ENCODE results near the gene MUC5AC.
"Not testable (repeated sequence)": the region's sequence is repeated elsewhere in the genome, so short reads cannot be mapped to it uniquely, and the experiment has no call there.

Gene MUC5AC

DNA sequence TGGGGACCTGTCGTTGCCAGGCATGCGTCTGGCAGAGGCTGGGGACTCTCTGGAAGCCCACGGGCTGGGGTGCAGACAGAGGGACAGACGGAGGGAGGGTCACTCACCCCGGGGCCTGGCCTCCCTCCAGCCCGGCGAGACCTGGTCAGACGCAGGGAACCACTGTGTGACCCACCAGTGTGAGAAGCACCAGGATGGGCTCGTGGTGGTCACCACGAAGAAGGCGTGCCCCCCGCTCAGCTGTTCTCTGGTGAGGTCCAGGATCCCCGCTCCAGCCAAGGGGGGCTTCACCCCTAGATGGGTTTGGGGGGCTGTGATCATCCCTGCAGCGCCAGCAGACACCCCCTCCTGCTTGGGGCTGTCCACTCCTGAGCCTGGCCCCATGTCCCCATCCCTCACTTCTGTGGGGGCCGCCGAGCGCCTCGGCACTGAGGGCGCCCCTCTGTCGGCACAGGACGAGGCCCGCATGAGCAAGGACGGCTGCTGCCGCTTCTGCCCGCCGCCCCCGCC lies 41.5 kb downstream of the MUC5AC start:
- DNase-seq: no peak

DNA sequence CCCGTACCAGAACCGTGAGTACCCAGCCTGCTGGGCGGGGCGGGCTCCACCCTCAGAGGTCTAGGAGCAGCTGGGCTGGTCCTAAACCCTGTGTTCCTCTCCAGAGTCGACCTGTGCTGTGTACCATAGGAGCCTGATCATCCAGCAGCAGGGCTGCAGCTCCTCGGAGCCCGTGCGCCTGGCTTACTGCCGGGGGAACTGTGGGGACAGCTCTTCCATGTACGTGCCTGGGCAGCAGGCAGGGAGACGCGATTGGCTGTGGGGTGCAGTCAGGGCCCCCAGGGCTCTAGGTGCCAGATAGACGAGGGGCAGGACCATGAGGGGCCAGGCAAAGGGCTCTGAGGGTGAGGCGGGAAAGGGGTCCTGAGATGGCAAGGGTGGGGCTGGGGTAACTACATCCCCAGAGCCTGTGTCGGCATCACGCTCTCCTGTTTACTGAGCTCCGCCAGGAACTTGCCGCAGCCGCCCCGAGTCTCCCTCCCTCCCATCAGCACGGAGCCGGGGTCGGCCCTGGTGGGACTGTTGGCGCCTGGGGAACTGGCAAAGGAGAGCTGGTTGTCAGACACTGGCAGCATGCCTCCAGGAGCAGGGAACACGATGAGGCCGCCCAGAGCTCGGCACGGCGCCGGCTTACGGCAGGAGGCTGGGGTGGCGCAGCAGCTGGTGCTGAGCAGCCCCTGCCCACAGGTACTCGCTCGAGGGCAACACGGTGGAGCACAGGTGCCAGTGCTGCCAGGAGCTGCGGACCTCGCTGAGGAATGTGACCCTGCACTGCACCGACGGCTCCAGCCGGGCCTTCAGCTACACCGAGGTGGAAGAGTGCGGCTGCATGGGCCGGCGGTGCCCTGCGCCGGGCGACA lies 42.2 kb downstream of the MUC5AC start:
- DNase-seq: no peak

DNA sequence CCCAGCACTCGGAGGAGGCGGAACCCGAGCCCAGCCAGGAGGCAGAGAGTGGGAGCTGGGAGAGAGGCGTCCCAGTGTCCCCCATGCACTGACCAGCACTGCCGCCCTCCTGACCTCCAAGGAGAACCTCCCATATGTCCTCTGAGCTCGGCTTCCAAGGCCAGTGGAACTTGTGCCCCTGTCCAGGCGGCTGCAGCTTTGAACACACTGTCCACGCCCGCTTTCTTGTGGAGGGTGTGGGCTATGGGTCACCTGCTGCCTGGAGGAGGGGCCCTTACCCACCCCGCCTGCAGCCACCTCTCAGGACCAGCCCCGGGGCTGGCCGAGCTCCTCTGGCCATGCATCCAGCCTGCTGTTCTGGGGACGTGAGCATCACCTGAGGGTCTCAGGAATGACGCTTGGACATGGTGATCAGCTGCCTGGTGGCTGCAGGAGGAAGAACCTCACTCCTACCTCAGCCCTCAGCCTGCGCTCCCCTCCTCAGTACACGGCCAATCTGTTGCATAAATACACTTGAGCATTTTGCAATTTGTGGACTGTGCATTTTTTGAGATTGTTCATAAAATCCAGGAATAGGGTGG lies 42.9 kb downstream of the MUC5AC start:
- DNase-seq: no peak

DNA sequence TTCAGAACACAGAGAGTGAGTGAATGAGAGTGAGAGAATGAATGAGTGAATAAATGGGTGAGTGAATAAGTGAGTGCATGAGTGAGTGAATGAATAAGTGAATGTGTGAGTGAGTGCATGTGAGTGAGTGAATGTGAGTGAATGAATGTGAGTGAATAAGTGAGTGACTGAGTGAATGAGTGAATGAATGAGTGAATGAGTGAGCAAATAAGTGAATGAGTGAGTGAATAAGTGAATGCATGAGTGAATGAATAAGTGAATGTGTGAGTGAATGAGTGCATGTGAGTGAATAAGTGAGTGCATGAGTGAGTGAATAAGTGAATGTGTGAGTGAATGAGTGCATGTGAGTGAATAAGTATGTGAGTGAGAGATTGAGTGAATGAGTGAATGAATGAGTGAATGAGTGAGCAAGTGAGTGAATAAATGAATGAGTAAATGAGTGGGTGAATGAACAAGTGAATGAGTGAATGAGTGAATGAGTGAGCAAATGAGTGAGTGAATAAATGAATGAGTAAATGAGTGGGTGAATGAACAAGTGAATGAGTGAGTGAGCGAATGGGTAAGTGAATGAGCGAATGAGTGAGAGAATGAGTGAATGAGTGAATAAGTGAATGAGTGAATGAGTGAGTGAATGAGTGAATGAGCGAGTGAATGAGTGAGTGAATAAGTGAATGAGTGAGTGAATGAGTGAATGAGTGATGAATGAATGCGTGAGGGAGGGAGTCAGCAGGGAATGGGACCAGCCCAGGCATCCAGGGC lies 43.8 kb downstream of the MUC5AC start:
- no peak for DNase-seq

DNA sequence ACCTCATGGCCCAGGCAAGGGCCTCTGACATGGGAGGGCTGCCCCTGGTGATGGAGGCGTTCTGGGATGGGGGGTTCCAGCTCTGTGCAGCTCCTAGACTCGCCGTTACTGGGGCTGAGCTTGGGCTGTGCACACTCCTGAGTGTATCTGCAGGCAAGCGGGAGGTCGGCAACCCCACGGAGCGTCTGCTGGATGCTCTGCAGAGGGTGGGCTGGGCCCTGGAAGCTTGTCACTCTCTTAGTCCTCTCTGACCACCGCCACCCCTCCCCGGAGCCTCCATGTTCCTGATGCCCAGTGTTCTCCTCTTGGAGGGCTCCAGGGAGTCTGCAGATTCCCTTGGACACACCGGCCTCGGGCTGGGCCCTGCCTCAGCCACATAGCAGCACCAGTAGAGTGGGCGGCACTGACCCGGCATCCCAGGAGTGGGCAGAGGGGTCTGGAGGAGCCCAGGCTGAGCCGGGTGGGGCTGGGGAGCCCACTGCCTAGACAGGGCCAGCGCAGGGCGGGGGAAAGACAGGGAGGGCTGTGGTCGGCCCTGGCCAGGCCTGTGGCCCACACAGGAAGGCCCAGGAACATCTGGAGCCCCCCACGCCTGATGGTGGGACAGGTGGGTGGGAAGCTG lies 44.5 kb downstream of the MUC5AC start:
- DNase-seq: no peak

DNA sequence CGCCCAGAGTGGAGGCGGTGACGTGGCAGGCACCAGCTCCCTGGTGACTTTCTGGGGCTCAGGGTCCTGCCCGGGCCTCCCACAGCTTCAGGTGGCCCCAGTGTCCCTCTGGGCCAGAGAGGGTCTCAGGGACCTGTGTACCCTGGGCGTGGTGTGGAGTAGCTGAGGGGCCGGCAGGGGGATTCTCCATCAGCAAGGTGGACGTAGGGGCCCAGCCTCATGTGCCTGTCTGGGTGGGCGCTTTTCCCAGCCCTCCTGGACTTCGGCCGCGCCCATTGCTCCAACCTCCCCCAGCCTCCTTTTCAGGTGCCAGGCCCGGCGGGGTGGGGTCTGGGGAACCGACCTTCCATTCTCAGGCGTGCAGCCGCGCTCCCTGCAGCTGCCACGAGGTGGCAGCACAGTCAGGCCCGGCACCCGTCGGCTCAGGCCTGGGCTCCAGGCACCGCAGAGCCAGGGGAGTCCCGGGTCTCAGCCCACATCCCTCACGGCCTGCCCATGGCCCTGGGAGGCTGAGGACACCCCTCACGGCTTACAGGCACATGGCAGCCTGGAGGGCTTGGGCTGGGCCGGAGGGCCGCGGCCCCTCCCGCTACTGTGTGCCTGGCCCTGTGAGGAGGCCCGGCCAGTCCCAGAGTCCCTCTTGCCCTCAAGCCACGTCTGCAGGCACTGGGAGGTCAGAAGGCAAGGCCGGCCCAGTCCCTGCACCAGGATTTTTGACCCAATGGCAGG lies 45.2 kb downstream of the MUC5AC start:
- peak; percentile 15 for DNase-seq

DNA sequence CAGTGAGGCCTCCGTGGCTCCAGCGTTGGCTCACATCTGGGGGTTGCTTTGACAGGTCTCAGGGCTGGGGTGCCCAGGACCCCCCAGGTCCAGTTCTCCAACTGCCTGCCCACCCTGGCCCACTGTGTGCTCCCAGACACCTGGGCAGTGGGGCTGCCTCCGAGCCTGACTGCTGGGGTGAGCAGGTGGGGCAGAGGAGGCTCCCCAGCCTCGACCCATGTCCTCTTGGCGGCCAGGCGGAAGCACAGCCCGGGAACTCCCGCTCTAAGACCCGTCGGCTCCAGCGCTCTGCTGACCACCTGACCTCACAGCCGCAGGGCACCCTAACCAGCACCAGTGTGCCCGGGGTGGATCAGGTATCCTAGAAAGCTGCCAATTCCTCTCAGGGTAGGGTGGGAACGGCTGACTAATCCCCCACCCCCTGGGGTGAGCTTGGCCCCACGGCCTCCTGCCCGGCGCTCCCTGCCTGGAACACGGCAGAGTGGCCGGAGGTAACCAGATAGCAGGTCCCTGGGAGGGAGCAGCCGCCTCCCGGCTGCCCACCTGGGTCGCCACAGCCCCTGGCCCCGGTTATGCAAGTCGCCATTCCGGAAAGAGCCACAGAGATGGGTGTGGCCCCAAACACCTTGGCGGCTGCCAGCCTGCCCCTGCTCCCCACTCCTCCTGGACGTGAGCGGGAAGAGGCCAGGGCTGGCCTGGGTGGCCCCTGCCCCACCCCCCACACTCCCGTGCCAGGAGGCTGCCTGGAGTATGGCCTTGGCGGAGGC lies 45.9 kb downstream of the MUC5AC start:
- no peak for DNase-seq

DNA sequence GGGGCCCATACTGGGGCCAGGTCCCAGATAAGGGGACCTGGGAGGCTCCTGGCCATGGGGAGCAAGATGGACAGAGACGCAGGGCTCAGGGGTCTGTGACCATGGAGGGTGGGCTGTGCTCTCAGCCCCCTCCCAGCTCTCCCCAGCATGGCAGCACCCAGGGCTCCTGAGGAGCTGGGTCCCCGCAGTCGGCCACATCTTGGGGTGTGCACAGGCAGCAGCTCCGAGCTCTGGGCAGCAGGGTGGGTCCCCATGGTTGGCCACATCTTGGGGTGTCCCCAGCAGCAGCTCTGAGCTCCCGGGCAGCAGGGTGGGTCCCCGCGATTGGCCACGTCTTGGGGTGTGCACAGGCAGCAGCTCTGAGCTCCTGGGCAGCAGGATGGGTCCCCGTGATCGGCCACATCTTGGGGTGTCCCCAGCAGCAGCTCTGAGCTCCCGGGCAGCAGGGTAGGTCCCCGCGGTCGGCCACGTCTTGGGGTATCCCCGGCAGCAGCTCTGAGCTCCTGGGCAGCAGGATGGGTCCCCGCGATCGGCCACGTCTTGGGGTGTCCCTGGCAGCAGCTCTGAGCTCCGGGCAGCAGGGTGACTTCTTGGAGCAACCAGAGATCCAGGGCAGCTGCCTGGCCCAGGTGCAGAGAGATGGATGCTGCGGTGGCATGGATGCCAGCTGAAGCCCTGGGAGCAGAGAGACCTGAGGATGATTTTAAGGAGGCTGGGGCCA lies 46.8 kb downstream of the MUC5AC start:
- DNase-seq: no peak

DNA sequence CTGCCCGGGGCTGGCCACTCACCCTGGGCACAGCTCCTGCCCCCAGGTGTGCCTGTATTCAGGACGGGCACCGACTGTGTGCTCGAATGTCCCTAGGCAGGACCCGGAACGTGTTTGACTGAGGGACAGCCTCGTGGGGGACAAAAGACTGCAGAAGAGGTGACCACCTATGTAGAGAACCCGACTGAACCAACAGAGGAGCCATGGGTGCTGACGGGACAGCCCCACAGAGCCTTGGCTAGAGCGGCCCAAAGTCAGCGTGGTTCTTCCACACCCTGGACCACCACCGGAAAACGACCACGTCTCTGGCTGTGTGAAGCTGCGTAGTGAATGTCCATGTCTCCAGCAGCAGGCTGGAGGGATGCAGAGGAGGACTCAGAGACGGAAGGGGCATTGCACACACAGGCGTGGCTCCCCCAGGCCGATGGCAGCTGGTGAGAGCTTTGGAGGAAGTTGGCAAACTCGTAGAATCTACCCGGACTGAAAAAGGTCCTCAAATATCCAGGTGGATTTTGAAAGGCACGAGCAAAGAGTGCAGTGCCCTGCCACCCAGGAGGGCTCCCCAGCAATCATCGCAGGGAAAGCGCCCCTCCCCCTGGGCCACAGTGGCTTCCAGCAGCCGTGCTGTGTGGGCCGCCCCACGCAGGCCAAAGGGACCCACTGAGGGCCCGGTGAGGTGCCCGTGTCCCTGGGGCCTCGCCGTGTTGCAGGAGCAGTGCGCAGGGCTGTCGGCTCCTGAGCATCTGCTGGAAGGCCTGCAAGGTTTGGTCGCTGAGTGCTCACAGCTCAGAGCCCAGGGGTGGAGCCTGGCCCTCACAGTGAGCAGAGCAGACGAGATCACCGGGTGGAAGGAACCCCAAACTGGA lies 47.6 kb downstream of the MUC5AC start:
- DNase-seq: no peak

DNA sequence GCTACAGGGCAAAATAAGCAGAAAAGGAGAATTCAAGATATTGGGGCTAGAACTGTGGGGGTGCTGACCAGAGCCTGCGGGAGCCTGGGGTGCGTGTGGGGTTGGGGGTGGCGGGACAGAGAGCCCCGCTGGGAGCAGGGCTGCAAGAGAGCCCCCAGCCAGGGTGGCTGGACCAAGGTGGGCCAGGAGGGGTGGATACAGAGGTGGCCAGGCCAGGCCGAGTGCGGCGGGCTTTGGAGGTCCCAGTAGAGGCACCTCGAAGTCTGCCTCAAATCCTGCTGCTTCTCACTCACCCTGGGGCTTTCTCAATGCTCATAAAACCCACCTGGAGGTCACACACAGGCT lies 48.2 kb downstream of the MUC5AC start:
- DNase-seq: no peak

DNA sequence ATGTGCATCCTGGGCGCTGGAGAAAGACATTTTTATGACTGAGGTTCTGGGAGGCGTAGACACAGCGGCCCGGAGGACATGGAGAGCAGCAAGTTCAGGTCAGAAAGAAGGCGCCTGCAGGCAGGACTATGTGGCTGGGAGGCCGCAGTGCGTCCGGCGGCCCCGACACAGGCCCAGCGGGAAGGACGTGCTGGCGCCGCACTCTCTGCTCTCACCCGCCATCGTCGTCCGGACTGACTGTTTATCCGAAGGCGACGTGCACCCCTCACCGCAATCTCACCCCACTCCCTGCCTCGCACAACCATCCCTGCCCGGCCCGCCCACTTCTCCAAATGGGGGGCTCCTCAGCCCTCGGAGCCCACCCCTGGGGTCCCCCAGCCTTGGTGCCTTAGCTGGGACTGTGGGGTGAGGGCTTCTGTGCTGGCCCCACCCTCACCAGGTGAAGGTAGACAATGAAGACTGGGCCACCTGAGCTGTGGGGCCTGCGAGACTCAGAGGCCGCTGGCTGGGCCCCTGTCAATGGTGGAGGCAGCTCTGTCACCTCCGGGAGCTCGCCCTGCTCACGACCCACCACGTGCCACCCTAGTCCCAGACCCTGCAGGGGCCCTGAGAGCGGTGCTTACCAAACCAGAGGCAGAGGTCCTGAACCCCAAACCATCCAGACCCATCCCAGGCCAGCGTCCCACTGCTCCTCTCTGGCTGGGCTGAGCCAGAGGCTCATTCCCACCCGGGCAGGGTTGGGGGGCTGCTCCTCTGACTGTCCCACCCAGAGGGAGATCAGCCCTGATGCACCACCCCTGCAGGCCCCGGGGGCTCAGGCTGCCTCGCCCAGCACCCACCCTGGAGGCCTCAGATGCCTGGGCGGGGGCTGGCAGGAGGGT lies 48.9 kb downstream of the MUC5AC start:
- no peak for DNase-seq

DNA sequence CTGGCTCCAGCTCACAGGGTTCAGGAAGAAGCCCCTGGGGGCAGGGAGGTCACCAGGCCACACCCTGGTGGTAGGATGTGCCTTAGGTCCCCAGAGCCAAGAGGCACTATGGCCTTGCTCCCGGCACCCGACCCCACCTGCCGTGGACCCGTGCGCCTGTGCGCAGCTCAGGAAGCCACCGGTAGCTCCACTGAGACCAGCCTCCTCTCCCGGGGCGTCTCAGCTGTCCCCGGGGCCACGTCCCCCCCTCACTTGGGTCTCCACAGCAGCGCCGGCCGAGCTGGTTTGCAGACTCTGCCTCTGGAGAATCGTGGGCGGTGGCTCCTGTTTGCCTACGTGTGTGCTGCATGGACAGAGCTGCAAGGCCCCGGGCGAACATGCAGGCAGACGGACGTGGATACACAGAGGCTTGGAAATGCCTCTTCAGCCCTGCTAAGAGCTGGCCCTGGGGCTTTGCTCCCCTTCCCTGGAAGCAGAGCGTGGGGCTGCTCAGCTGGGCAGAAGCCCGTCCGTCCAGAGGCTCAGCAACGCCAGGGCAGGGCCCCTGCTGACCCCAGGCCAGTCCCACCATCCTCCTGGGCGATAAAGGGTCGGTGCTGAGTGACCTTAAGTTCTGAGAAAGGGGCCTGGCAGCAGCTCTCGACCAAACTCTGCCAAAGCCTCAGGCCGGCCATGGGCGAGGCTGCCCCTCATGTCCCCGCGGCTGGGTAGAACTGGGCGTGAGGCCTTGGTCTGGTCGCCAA lies 49.8 kb downstream of the MUC5AC start:
- no peak for DNase-seq

DNA sequence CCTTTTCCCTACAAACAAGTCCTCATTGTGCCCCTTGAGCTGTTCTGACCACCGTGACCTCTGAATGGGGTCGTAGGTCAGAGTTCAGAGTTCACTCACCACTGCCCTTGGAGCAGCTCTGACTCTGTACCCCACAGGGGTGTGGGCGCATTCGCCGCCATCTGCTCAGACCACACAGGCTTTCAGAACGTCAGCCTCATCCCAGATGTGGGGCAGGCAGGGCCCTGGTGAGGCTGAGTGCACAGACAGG lies 50.3 kb downstream of the MUC5AC start:
- no peak for DNase-seq

DNA sequence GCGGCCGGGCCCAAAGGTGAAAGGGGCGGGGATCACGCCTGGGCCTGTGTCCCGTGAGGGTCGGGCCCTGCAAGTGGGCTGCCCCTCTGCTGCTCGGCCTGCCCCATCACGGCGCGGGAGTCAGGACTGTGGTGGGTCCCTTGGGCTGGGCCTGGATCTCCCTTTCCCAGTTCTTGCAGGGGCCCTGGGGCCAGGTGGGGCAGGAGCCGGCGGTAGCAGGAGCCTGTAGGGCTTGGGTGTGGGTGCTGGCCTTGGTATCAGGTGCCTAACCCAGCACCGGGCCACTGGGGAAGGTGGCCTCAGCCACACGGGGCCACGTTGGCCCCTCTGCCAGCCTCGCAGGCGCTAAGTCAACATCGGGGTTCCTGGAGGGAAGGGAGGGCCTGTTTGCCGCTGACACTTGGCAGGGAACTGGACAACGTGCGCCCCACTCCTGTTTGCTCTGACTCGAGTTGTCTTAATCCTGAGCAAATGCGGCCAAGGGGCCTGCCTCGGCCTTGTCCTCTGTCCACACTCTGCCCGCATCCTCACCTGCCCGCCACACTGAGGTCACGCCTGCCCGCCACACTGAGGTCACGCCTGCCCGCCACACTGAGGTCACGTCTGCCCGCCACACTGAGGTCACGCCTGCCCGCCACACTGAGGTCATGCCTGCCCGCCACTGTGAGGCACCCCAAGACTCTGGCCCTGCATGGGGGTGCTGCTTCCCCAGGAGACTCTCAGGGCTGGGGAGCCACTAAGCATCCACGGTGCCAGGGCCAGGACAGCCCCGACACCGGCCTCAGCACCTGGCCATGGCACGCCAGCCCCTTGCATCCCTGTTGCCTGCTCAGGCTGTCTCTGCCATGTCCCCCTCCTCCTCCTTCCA lies 50.9 kb downstream of the MUC5AC start:
- DNase-seq: no peak

DNA sequence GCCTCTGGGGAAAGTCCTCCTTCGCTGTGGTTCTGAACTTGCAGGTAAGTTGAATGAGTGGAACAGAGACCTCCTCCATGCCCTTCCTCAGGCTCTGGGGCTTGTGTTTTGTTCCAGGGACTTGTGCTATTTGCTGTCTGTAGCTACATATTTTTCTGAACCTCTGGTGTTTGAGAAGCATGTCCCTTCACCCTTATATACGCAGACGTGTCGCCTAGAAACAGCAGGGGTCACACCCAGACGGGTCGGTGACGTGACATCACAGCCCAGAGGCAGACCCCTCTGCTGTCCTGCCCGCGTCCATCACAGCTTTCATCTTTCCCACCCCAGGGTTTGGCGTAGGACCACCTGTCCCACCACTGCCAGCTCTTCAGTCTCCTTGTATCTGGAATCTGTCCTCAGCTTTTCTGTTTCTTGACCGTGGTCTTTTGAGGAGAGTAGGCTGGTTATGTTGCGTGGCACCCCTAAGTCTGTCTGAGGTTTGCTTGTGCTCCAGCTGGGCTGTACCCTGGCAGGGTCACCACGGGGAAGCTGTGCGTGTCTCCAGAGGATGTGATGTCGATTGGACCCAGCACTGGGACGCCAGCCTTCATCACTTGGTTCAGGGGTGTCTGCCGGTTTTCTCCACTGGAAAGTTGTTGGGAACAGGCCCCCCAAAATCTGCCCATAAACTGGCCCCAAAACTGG lies 51.8 kb downstream of the MUC5AC start:
- no peak for DNase-seq

DNA sequence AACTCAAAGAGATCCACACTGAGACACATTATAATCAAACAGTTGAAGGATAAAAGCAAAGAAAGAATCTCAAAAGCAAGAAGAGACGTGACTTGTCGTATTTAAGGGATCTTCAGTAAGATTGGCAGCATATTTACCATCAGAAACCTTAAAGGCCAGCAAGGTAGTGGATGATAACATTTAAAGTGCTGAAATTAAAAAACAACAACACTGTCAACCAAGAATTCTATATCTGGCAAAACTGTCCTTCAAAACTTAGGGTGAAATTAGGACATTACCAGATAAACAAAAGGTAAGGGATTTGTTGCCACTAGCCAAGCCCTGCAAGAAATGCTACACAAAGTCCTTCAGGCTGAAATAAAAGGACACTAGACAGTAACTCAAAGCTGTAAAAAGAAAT lies 54.1 kb downstream of the MUC5AC start:
- DNase-seq: no peak

DNA sequence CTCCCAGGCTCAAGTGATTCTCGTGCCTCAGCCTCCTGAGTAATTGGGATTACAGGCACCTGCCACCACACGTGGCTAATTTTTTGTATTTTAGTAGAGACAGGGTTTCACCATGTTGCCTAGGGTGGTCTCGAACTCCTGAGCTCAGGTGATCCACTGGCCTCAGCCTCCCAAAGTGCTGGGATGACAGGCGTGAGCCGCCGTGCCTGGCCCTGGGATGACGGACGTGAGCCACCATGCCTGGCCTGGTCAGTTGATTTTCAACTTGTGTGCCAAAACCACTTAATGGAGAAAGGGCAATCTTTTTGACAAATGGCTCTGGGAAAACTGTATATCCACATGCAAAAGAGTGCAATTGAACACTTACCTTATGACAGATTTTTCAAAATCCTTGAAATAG lies 58.1 kb downstream of the MUC5AC start:
- not testable (repeated sequence) for DNase-seq

Measured in NCI-H2029 treated with DMSO at 0.1 percent for 48 hours (cell line).